Measurements from ENCODE around the gene NKX6-2. TPM values are rescaled to one million over a fixed set of nuclear protein-coding genes. Genes with fewer than 3 reads are reported as not detected.

Gene NKX6-2
- total RNA-seq, 4 donors from 2014 or later, result not detected

GRCh38 chr10:132806110-132806509 lies 20.2 kb upstream of the NKX6-2 start:
- no peak for TF ChIP-seq CTCF (IDR thresholded peaks at IDR 0.05; ENCODE audit: low read depth)

GRCh38 chr10:132805599-132805998 lies 19.7 kb upstream of the NKX6-2 start:
- no peak for TF ChIP-seq CTCF (IDR thresholded peaks at IDR 0.05; ENCODE audit: low read depth)

GRCh38 chr10:132804785-132805426 lies 19.0 kb upstream of the NKX6-2 start:
- no peak for TF ChIP-seq CTCF (IDR thresholded peaks at IDR 0.05; ENCODE audit: low read depth)

GRCh38 chr10:132804287-132804686 lies 18.3 kb upstream of the NKX6-2 start:
- no peak for TF ChIP-seq CTCF (IDR thresholded peaks at IDR 0.05; ENCODE audit: low read depth)

GRCh38 chr10:132803416-132804210 lies 17.7 kb upstream of the NKX6-2 start:
- no peak for TF ChIP-seq CTCF (IDR thresholded peaks at IDR 0.05; ENCODE audit: low read depth)

GRCh38 chr10:132802694-132803320 lies 16.9 kb upstream of the NKX6-2 start:
- TF ChIP-seq CTCF (IDR thresholded peaks at IDR 0.05; ENCODE audit: low read depth), result no peak

- no peak for TF ChIP-seq CTCF (IDR thresholded peaks at IDR 0.05; ENCODE audit: low read depth)
Measured at GRCh38 chr10:132802048-132802447, 16.1 kb upstream of the NKX6-2 start.

All from subcutaneous adipose tissue (tissue), 4 donors.